NCI-H2196 (cell line): ENCODE measurements around the gene CD320.

Source experiments
- DNase-seq: peaks from one replicate; lab custom pipeline; 2025; ENCODE audit not compliant: unreplicated experiment; lab: John Stamatoyannopoulos, UW

Gene CD320

DNA sequence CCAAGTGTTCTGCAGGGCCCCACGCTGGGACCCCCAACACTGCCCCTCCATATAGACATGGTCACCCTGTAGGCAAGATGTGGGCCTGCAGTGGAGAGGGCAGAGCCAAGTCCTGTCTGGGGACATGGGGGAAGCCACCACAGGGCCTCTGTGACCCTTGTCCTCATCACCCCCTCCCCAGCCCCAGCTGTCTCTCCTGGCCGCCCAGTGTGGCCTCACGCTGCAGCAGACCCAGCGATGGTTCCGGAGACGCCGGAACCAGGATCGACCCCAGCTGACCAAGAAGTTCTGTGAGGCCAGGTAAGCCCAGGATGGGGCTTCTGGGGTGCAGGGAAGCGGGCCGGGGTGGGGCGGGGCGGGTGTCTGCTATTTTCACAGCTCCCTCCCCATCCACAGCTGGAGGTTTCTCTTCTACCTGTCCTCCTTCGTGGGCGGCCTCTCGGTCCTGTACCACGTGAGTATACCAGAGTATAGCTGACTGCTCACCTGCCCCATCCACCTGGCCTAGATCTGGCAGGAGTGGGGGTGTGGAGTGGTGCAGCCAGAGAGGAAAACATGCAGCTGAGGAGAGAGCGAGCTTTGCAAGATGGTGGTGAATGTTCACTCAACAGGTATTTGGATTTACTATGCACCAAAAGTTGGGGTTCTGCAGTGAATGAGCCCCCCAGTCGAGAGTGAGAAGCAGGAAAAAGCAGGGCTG lies 52.6 kb downstream of the CD320 start:
- DNase-seq: no peak

- DNase-seq: no peak
Measured at GRCh38 chr19:8254286-8255001, 53.7 kb downstream of the CD320 start.

DNA sequence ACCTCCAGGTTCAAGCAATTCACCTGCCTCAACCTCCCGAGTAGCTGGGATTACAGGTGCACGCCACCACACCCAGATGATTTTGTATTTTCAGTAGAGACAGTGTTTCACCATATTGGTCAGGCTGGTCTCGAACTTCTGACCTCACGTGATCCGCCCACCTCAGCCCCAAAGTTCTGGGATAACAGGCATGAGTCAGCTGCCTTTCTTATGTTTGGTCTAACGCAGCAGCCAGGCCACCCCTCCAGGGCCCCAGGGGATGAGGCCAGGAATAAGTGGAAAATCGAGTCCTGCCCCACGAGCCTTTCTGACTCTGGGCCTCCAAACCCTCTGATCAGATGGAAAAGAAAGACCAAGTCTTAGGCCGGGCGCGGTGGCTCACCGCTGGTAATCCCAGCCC lies 54.5 kb downstream of the CD320 start:
- DNase-seq: no peak

- peak; percentile 85 for DNase-seq
Measured at GRCh38 chr19:8252922-8253589, 55.1 kb downstream of the CD320 start.
